ENCODE data around the gene CDK15.
"Not testable (repeated sequence)": the region's sequence is repeated elsewhere in the genome, so short reads cannot be mapped to it uniquely, and the experiment has no call there.

The CDK15 gene

DNA sequence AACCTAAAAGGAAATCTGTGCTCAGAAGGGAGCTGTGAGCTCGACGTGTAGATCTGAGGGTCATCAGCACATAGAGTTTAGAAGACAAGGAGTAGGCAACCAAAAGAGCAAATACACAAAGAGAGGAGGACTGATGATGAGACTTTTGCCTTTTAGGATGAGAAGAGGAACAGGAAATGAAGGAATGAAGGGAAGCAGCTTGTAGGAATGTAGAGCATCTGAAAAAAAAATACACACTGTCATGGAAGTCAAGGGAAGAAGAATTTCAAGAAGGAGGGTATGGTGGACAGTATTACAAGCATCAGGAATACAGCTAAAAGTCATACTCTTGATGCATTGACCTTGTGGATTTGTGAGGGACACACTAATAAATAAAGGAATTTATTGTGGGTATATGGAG is 21.9 kb downstream of the CDK15 start:
- no peak for DNase-seq (ENCODE audit: low read depth in 1 of 2, low spot score in 1 of 2)

- no peak for DNase-seq (ENCODE audit: low read depth in 1 of 2, low spot score in 1 of 2)
Measured at GRCh38 chr2:201830666-201831065, 24.3 kb downstream of the CDK15 start.

DNA sequence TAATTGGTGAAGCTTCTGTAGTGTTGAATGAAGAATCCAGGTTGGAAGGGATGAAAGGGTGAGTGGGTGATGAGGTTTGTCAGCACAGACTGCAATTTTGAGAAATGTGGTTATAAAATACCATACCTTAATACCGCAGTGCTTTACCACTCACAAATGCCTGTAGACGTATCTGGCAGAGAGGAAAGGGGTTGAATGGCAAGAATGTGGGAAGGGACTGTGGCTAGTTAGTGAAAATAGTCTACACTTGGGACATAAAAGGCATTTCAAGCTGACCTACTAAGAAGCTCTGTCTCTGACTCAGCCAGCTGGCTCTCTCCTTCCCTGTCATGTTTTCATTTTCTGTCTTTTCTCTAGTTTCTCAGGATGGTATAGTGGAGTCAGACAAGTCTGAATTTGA is 25.1 kb downstream of the CDK15 start:
- no peak for DNase-seq (ENCODE audit: low read depth in 1 of 2, low spot score in 1 of 2)

DNA sequence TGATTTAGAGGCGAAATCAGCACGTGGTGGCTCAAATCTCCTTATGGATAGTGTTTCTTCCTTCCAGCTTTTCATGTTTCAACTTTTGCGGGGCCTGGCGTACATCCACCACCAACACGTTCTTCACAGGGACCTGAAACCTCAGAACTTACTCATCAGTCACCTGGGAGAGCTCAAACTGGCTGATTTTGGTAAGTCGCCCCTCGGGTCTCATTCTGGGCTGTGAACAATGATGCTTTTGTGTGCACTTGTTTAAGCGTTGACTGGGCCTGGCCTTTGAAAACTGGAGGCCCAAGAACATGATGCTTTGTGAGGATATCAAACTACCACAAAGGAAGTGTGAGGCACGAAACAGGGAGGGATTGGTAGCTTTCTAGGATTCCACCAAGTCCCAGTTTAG is 27.4 kb downstream of the CDK15 start:
- DNase-seq (ENCODE audit: low read depth in 1 of 2, low spot score in 1 of 2) = no peak

DNA sequence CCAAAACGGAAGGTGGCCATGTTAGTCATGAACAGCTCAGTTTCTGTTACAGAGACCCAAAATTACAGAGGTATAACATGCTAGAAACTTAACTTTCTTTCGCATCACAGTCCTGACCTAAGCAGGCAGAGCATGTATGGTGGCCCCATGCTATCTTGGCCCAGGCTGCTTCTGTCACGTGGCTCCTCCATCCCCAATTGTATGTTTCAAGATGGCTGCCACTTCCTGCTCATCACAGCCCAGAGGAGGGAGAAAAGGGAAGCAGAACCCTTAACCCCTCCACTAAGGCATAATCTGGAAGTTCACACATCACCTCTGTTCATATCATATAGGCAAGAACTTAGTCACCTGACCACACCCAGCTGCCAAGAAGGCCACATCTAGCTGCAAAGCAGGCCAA is 28.7 kb downstream of the CDK15 start:
- DNase-seq (ENCODE audit: low read depth in 1 of 2, low spot score in 1 of 2) = no peak

DNA sequence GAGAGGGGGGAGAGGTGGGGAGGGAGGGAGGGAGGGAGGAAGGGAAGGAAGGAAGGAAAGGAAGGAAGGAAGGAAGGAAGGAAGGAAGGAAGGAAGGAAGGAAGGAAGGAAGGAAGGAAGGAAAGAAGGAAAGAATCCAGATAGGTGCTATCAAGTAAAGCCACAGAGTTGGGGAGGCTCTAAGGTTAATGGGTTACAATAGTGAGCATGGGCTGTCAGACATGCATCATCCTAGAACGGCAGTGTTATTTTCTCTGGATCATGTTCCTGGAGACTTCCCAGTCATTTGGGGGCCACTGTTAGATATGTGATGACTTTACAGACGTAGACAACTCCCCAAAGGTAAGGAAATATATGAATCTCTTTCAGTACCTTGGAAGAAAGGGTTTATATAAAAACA is 31.1 kb downstream of the CDK15 start:
- DNase-seq (ENCODE audit: low read depth in 1 of 2, low spot score in 1 of 2) = no peak

- DNase-seq (ENCODE audit: low read depth in 1 of 2, low spot score in 1 of 2) = no peak
Measured at GRCh38 chr2:201837824-201838431, 31.6 kb downstream of the CDK15 start.

DNA sequence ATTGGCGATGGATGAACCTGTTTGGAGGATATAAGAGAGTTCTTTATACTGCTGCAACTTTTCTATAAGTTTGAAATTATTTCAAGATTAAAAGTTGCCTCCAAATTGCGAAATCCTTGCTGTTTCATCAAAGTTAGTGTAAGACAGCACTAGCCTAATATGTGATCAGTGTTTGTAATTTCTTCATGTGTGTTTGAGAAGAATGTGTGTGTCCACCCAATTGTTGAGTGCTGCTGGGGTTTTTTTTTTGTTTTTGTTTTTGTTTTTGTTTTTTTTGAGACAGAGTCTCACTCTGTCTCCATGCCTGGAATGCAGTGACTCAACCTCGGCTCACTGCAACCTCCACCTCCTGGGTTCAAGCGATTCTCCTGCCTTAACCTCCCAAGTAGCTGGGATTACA is 33.4 kb downstream of the CDK15 start:
- no peak for DNase-seq (ENCODE audit: low read depth in 1 of 2, low spot score in 1 of 2)

DNA sequence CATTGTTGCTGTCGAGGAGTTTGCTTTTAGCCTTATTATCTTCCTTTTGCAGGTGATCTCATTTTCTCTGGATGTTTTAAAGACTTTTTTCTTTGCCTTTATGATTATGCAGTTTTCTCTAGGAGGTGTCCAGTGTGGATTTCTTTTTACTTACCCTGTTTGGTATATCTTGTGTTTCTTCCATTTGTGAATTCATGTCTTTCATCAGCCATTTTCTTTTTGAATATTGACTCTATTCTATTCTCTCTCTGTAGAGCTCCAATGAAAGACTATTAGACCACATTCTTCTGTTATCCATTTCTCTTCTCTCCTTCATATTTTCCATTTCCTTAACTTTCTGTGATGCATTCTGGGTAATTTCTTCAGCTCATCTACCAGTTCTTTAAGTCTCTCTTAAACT is 34.4 kb downstream of the CDK15 start:
- DNase-seq (ENCODE audit: low read depth in 1 of 2, low spot score in 1 of 2) = no peak

- DNase-seq (ENCODE audit: low read depth in 1 of 2, low spot score in 1 of 2) = no peak
Measured at GRCh38 chr2:201842131-201842860, 36.0 kb downstream of the CDK15 start.

GRCh38 chr2:201844922-201845321 is 38.6 kb downstream of the CDK15 start:
- not testable (repeated sequence) for DNase-seq (ENCODE audit: low read depth in 1 of 2, low spot score in 1 of 2)

GRCh38 chr2:201847481-201847880 is 41.1 kb downstream of the CDK15 start:
- DNase-seq (ENCODE audit: low read depth in 1 of 2, low spot score in 1 of 2) = no peak

DNA sequence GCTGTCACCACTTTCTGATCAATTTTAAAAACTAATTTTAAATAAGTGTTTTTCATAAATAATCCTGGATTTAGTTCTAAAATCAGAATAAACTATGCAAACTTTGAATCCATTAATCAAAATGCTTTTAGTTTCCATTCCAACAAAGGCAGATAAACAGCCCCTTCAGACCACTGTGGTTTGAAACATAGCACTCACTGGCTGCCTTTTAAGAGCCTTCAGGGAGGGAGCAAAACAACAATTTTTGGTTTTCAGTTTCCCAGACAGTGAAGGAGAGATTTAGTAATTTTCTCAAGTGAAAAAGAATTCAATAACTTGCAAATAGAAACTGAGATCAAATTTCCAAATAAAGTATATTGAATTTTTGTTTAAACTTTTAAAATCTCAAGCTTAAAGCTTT is 46.1 kb downstream of the CDK15 start:
- no peak for DNase-seq (ENCODE audit: low read depth in 1 of 2, low spot score in 1 of 2)

GRCh38 chr2:201852878-201853415 is 46.6 kb downstream of the CDK15 start:
- no peak for DNase-seq (ENCODE audit: low read depth in 1 of 2, low spot score in 1 of 2)

GRCh38 chr2:201854221-201854801 is 48.0 kb downstream of the CDK15 start:
- DNase-seq (ENCODE audit: low read depth in 1 of 2, low spot score in 1 of 2) = no peak

GRCh38 chr2:201854841-201855240 is 48.5 kb downstream of the CDK15 start:
- no peak for DNase-seq (ENCODE audit: low read depth in 1 of 2, low spot score in 1 of 2)

DNA sequence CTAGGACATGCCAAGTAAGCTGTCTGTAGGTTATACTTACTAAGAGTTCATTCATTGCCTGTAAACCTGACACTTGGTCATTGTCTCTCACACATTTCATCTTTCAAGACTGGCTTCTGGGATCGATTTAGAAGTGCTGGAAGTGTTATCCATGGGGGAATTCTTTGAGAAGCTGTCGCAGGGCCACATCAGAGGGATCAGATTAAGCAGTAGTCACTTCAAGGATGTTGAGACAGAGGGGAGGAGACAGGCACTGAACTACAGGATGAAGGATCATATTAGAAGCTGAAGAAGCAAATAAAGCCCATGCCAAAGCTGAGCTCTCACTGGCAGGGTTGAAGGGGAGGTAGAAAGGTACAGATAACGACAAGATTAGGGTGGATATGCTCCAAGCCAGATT is 49.0 kb downstream of the CDK15 start:
- DNase-seq (ENCODE audit: low read depth in 1 of 2, low spot score in 1 of 2) = no peak

DNA sequence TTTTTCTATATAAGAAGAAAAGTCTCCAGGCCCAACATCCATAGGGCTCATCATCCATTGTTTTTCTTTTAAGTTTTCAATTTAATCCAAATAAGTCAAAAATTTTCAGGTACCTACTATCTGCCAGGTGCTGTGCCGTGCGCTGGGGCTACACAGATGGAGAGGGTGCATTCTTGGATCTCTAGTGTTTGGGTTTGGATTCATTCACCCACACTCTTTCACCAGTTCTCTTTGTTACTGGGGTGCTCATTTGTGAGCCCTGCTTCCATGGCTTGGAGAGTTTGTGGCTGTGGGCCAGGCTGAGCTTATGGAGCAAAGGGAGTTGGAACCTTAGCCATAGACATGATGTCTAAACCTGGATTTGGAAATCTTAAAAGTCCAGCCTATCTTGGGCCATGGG is 51.0 kb downstream of the CDK15 start:
- DNase-seq (ENCODE audit: low read depth in 1 of 2, low spot score in 1 of 2) = no peak

DNA sequence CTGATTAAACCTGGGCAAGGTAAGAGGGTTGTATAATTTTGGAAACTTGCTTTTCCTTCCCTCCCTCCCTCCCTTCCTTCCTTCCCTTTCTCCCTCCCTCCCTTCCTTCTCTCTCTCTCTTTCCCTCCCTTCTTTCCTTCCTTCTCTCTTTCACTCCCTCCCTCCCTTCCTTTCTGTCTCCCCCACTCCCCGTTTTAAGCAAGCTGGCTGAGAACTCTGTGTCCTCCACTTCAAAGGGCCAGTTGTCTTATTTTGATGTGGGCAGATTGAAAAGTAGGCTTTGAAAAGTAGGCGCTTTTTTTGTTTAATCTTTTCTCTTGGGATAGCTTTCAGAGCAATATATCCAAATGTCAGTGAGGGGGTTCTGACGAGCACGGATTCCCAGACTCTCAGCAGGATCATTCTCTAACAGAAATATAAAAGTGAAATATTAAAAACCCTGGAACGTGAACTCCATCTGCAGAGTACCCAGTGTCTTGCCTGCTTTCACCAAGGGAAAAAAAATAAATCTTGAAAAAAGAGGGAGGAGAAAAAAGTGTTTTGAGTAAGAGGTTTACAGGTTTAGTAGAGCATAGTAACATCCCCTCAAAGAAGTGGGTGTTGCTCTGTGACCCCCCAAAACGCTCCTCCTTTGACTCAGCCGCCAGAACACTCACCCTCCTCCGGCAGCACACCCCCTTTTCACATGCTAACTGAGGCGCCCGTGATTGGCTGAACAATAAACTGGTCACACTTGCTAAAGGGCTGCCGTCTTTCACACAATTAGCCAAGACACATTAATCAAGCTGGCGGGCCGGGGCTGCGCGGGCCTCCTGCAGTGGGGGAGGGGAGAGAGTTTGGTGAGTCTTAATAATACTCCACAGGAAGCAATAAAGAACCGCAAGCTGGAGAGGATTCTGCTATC is 52.2 kb downstream of the CDK15 start:
- no peak for DNase-seq (ENCODE audit: low read depth in 1 of 2, low spot score in 1 of 2)

GRCh38 chr2:201859949-201860348 is 53.6 kb downstream of the CDK15 start:
- DNase-seq (ENCODE audit: low read depth in 1 of 2, low spot score in 1 of 2) = no peak

GRCh38 chr2:201860636-201861066 is 54.3 kb downstream of the CDK15 start:
- DNase-seq (ENCODE audit: low read depth in 1 of 2, low spot score in 1 of 2) = no peak

Measured in activated T-helper 1 cell treated with anti-CD3 and anti-CD28 coated beads, Interleukin-2, amount 50 U/mL, for 16 hours (primary cell).